ENCODE data around the gene TREX2. TPM values are rescaled to one million over a fixed set of nuclear protein-coding genes. Genes with fewer than 3 reads are reported as not detected.

Gene TREX2
- total and polyA plus RNA-seq, 2 of the 8 experiments (the other 6 are each of a cell fraction or from before 2014, with no cell fraction given) = 0.71 to 0.80 TPM

GRCh38 chrX:153441296-153441695 lies 4.6 kb downstream of the TREX2 start (continued):
- TF ChIP-seq GABPA (IDR thresholded peaks at IDR 0.05; ENCODE audit: borderline replicate concordance, insufficient read depth, low read length) = no peak

Data from H1 (cell line).